WERI-Rb-1 (cell line): ENCODE measurements around the gene FGD3.

Experiments
- DNase-seq: peaks from one replicate; pipeline ENCODE4 v3.0.0-alpha.2; 2020
- H3K27ac ChIP-seq: fragments of 250-450 bp; sonication (Bioruptor Pico); 2 replicates; pipeline ENCODE4 v1.5.1; 2020; ENCODE audit warnings: mild to moderate bottlenecking, moderate library complexity
- H3K27me3 ChIP-seq: fragments of 250-450 bp; sonication (Bioruptor Pico); 2 replicates; pipeline ENCODE4 v1.5.1; 2021; ENCODE audit warnings: mild to moderate bottlenecking, low read depth, moderate library complexity; ENCODE audit not compliant: insufficient read depth, severe bottlenecking
- H3K36me3 ChIP-seq: fragments of 250-450 bp; sonication (Bioruptor Pico); 2 replicates; pipeline ENCODE4 v1.5.1; 2020; ENCODE audit warnings: mild to moderate bottlenecking, moderate library complexity
- H3K4me3 ChIP-seq: 2 replicates; pipeline ENCODE4 v1.5.1; 2011; ENCODE audit warnings: low read depth, mild to moderate bottlenecking, control low read depth, low read length
- H3K9me3 ChIP-seq: fragments of 250-450 bp; sonication (Bioruptor Pico); 2 replicates; pipeline ENCODE4 v1.5.1; 2021; ENCODE audit warnings: mild to moderate bottlenecking, moderate library complexity; ENCODE audit not compliant: severe bottlenecking
- CTCF ChIP-seq: IDR thresholded peaks from 2 replicates; pipeline ENCODE4 v1.5.1; 2011; ENCODE audit warnings: low read depth, mild to moderate bottlenecking, control low read depth, inconsistent platforms, low read length

FGD3 gene

GRCh38 chr9:93020771-93021670 is 73.7 kb downstream of the FGD3 start:
- H3K9me3 ChIP-seq, result no peaks in the 10 kb centered on the region
- DNase-seq, result no peak
- H3K27ac ChIP-seq, result no peak overlapping the region
- H3K4me3 ChIP-seq, result no peak overlapping the region
- no peak for TF ChIP-seq CTCF
- H3K36me3 ChIP-seq, result no peaks in the 10 kb centered on the region
- no peaks in the 10 kb centered on the region for H3K27me3 ChIP-seq

GRCh38 chr9:93022066-93022465 is 74.7 kb downstream of the FGD3 start:
- Histone ChIP-seq H3K36me3 (no peaks in the 10 kb centered on the region), H3K27me3 (no peaks in the 10 kb centered on the region), H3K4me3 (no peak overlapping the region), H3K9me3 (no peaks in the 10 kb centered on the region), H3K27ac (no peak overlapping the region)
- no peak for TF ChIP-seq CTCF
- DNase-seq, result no peak

- no peaks in the 10 kb centered on the region for H3K9me3 ChIP-seq
- H3K27ac ChIP-seq, result no peak overlapping the region
- H3K27me3 ChIP-seq, result no peaks in the 10 kb centered on the region
- H3K4me3 ChIP-seq, result no peak overlapping the region
- DNase-seq, result no peak
- no peak for TF ChIP-seq CTCF
- no peaks in the 10 kb centered on the region for H3K36me3 ChIP-seq
Measured at GRCh38 chr9:93022721-93023520, 75.6 kb downstream of the FGD3 start.

GRCh38 chr9:93023521-93023815 is 76.1 kb downstream of the FGD3 start:
- no peak for TF ChIP-seq CTCF
- Histone ChIP-seq H3K9me3 (no peaks in the 10 kb centered on the region), H3K27me3 (no peaks in the 10 kb centered on the region), H3K4me3 (no peak overlapping the region), H3K27ac (no peak overlapping the region), H3K36me3 (no peaks in the 10 kb centered on the region)
- no peak for DNase-seq

- Histone ChIP-seq H3K27ac (no peak overlapping the region), H3K4me3 (no peak overlapping the region), H3K27me3 (no peaks in the 10 kb centered on the region), H3K9me3 (no peaks in the 10 kb centered on the region), H3K36me3 (no peaks in the 10 kb centered on the region)
- no peak for TF ChIP-seq CTCF
- no peak for DNase-seq
Measured at GRCh38 chr9:93024646-93024910, 77.3 kb downstream of the FGD3 start.
